ENCODE data around the gene NRXN3. TPM values are rescaled to one million over a fixed set of nuclear protein-coding genes. Genes with fewer than 3 reads are reported as not detected.

The NRXN3 gene
- total RNA-seq, 1 experiment from 2014 or later: not detected

GRCh38 chr14:78873581-78873980 lies 703.4 kb downstream of the NRXN3 start:
- H3K4me1 Mint-ChIP-seq (ENCODE audit: low read depth, unreplicated experiment): no peaks in the 10 kb centered on the region
- H3K9me3 Mint-ChIP-seq (ENCODE audit: low read depth, unreplicated experiment): no peaks in the 10 kb centered on the region
- BruUV-seq (replicated peaks): no TSS peak
- intact Hi-C loops (cut with micrococcal nuclease; ENCODE audit: unreplicated experiment): no loop called here
- H3K4me3 Mint-ChIP-seq (ENCODE audit: low read depth, unreplicated experiment): no peak overlapping the region
- H3K36me3 Mint-ChIP-seq (ENCODE audit: insufficient read depth, unreplicated experiment): no peaks in the 10 kb centered on the region
- H3K27me3 Mint-ChIP-seq (ENCODE audit: unreplicated experiment): peaks cover 16% of the 10 kb centered on the region
- CTCF ChIA-PET: no interaction called here
- H3K27ac Mint-ChIP-seq (ENCODE audit: unreplicated experiment): no peak overlapping the region
- no peak for DNase-seq
- TF ChIP-seq, protein P1, sequence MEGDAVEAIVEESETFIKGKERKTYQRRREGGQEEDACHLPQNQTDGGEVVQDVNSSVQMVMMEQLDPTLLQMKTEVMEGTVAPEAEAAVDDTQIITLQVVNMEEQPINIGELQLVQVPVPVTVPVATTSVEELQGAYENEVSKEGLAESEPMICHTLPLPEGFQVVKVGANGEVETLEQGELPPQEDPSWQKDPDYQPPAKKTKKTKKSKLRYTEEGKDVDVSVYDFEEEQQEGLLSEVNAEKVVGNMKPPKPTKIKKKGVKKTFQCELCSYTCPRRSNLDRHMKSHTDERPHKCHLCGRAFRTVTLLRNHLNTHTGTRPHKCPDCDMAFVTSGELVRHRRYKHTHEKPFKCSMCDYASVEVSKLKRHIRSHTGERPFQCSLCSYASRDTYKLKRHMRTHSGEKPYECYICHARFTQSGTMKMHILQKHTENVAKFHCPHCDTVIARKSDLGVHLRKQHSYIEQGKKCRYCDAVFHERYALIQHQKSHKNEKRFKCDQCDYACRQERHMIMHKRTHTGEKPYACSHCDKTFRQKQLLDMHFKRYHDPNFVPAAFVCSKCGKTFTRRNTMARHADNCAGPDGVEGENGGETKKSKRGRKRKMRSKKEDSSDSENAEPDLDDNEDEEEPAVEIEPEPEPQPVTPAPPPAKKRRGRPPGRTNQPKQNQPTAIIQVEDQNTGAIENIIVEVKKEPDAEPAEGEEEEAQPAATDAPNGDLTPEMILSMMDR (IDR thresholded peaks at IDR 0.05; ENCODE audit: unreplicated experiment): no peak

DNA sequence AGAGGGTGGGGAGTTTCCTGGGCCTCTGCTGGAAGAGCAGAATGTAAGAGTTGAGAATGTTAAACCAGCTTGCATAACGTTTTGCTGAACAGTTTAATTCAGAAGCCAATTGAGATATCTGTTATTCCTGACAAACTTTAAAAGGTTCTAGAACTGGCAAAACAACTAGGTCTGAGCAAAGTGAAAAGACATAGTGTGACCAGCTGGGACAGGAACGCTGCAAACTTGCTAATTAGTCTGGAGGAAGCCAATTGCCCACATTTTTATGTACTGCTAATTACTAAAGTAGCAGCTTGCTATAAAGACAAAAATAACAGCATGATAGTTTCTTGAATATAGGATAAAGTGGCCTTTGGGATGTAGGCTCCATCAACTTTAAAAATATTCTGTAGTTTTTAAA lies 704.9 kb downstream of the NRXN3 start:
- Mint-ChIP-seq H3K4me1 (ENCODE audit: low read depth, unreplicated experiment) (no peaks in the 10 kb centered on the region), H3K9me3 (ENCODE audit: low read depth, unreplicated experiment) (no peaks in the 10 kb centered on the region), H3K27ac (ENCODE audit: unreplicated experiment) (no peak overlapping the region), H3K27me3 (ENCODE audit: unreplicated experiment) (peaks cover under 1% of the 10 kb centered on the region), H3K36me3 (ENCODE audit: insufficient read depth, unreplicated experiment) (no peaks in the 10 kb centered on the region), H3K4me3 (ENCODE audit: low read depth, unreplicated experiment) (no peak overlapping the region)
- intact Hi-C loops (cut with micrococcal nuclease; ENCODE audit: unreplicated experiment): no loop called here
- no peak for DNase-seq
- BruUV-seq (replicated peaks): no TSS peak
- TF ChIP-seq, protein P1 (IDR thresholded peaks at IDR 0.05; ENCODE audit: unreplicated experiment): no peak
- CTCF ChIA-PET: interaction anchor here (0.6 kb wide), 1 partner anchor 9 kb away, joined by 5 read pairs; no protein-coding TSS in a partner anchor

DNA sequence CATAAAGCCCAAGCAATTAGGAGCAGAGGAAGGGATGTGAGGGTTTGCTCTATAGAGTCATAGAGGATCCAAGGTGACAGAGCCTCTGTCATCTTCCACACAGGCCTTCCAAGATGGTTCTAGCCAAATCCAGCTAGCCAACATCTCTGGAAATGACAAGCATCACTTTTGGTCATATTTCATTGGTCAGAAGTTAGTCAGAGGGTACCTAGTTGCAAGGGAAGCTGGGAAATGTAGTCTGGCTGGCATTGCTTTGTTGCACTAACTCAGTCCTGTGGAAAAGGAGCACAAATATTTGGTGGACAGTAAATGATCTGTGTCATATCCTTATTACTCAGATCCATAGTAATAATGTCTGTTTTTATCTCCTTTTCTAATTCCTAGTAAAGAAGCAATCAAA lies 715.7 kb downstream of the NRXN3 start:
- intact Hi-C loops (cut with micrococcal nuclease; ENCODE audit: unreplicated experiment): no loop called here
- Mint-ChIP-seq H3K27ac (ENCODE audit: unreplicated experiment) (no peak overlapping the region), H3K27me3 (ENCODE audit: unreplicated experiment) (peaks cover 13% of the 10 kb centered on the region), H3K4me3 (ENCODE audit: low read depth, unreplicated experiment) (no peak overlapping the region), H3K4me1 (ENCODE audit: low read depth, unreplicated experiment) (no peaks in the 10 kb centered on the region), H3K9me3 (ENCODE audit: low read depth, unreplicated experiment) (peaks cover 4% of the 10 kb centered on the region), H3K36me3 (ENCODE audit: insufficient read depth, unreplicated experiment) (no peaks in the 10 kb centered on the region)
- BruUV-seq (replicated peaks): no TSS peak
- TF ChIP-seq, protein P1 (IDR thresholded peaks at IDR 0.05; ENCODE audit: unreplicated experiment): no peak
- CTCF ChIA-PET: no interaction called here
- DNase-seq: no peak

- CTCF ChIA-PET: no interaction called here
- H3K9me3 Mint-ChIP-seq (ENCODE audit: low read depth, unreplicated experiment): no peaks in the 10 kb centered on the region
- no peaks in the 10 kb centered on the region for H3K36me3 Mint-ChIP-seq (ENCODE audit: insufficient read depth, unreplicated experiment)
- no peak overlapping the region for H3K27ac Mint-ChIP-seq (ENCODE audit: unreplicated experiment)
- no peak for DNase-seq
- no peaks in the 10 kb centered on the region for H3K4me1 Mint-ChIP-seq (ENCODE audit: low read depth, unreplicated experiment)
- BruUV-seq (replicated peaks): no TSS peak
- H3K4me3 Mint-ChIP-seq (ENCODE audit: low read depth, unreplicated experiment): no peak overlapping the region
- TF ChIP-seq, protein P1 (IDR thresholded peaks at IDR 0.05; ENCODE audit: unreplicated experiment): no peak
- intact Hi-C loops (cut with micrococcal nuclease; ENCODE audit: unreplicated experiment): no loop called here
- H3K27me3 Mint-ChIP-seq (ENCODE audit: unreplicated experiment): peaks cover 30% of the 10 kb centered on the region
Measured at GRCh38 chr14:78897443-78897842, 727.3 kb downstream of the NRXN3 start.
